WERI-Rb-1 (cell line): ENCODE results near the gene ATP7B.

ENCODE experiments used
- DNase-seq: peaks from one replicate; pipeline ENCODE4 v3.0.0-alpha.2; 2020
- H3K27ac ChIP-seq: fragments of 250-450 bp; sonication (Bioruptor Pico); 2 replicates; pipeline ENCODE4 v1.5.1; 2020; ENCODE audit warnings: mild to moderate bottlenecking, moderate library complexity
- H3K27me3 ChIP-seq: fragments of 250-450 bp; sonication (Bioruptor Pico); 2 replicates; pipeline ENCODE4 v1.5.1; 2021; ENCODE audit warnings: mild to moderate bottlenecking, low read depth, moderate library complexity; ENCODE audit not compliant: insufficient read depth, severe bottlenecking
- H3K36me3 ChIP-seq: fragments of 250-450 bp; sonication (Bioruptor Pico); 2 replicates; pipeline ENCODE4 v1.5.1; 2020; ENCODE audit warnings: mild to moderate bottlenecking, moderate library complexity
- H3K4me3 ChIP-seq: 2 replicates; pipeline ENCODE4 v1.5.1; 2011; ENCODE audit warnings: low read depth, mild to moderate bottlenecking, control low read depth, low read length
- H3K9me3 ChIP-seq: fragments of 250-450 bp; sonication (Bioruptor Pico); 2 replicates; pipeline ENCODE4 v1.5.1; 2021; ENCODE audit warnings: mild to moderate bottlenecking, moderate library complexity; ENCODE audit not compliant: severe bottlenecking
- CTCF ChIP-seq: IDR thresholded peaks from 2 replicates; pipeline ENCODE4 v1.5.1; 2011; ENCODE audit warnings: low read depth, mild to moderate bottlenecking, control low read depth, inconsistent platforms, low read length

ATP7B gene

GRCh38 chr13:51955816-51956603, 55.2 kb downstream of the ATP7B start:
- Histone ChIP-seq H3K4me3 (no peak overlapping the region), H3K27ac (no peak overlapping the region), H3K27me3 (no peaks in the 10 kb centered on the region), H3K9me3 (no peaks in the 10 kb centered on the region), H3K36me3 (no peaks in the 10 kb centered on the region)
- TF ChIP-seq CTCF = no peak
- no peak for DNase-seq

- no peaks in the 10 kb centered on the region for H3K36me3 ChIP-seq
- no peaks in the 10 kb centered on the region for H3K27me3 ChIP-seq
- DNase-seq = no peak
- no peaks in the 10 kb centered on the region for H3K9me3 ChIP-seq
- no peak for TF ChIP-seq CTCF
- no peak overlapping the region for H3K27ac ChIP-seq
- no peak overlapping the region for H3K4me3 ChIP-seq
These were observed 55.9 kb downstream of the ATP7B start for GRCh38 chr13:51955281-51955771.

- Histone ChIP-seq H3K4me3 (no peak overlapping the region), H3K36me3 (no peaks in the 10 kb centered on the region), H3K9me3 (no peaks in the 10 kb centered on the region), H3K27ac (no peak overlapping the region), H3K27me3 (no peaks in the 10 kb centered on the region)
- no peak for DNase-seq
- no peak for TF ChIP-seq CTCF
These were observed 57.7 kb downstream of the ATP7B start for GRCh38 chr13:51953347-51954195.

GRCh38 chr13:51950722-51951121, 60.5 kb downstream of the ATP7B start:
- H3K27ac ChIP-seq = no peak overlapping the region
- no peak for DNase-seq
- no peaks in the 10 kb centered on the region for H3K27me3 ChIP-seq
- TF ChIP-seq CTCF = no peak
- no peak overlapping the region for H3K4me3 ChIP-seq
- no peaks in the 10 kb centered on the region for H3K9me3 ChIP-seq
- no peaks in the 10 kb centered on the region for H3K36me3 ChIP-seq

- no peak overlapping the region for H3K4me3 ChIP-seq
- no peaks in the 10 kb centered on the region for H3K9me3 ChIP-seq
- no peak for TF ChIP-seq CTCF
- H3K36me3 ChIP-seq = no peaks in the 10 kb centered on the region
- no peak overlapping the region for H3K27ac ChIP-seq
- no peaks in the 10 kb centered on the region for H3K27me3 ChIP-seq
- no peak for DNase-seq
These were observed 65.0 kb downstream of the ATP7B start for GRCh38 chr13:51946163-51946669.
